ENCODE data around the gene NBEAL2.

- TF ChIP-seq ZNF521 (tag by site-specific recombination; IDR thresholded peaks at IDR 0.05) (no peak), CTCF (tag by site-specific recombination; IDR thresholded peaks at IDR 0.05) (no peak), ZSCAN4 (tag by site-specific recombination; IDR thresholded peaks at IDR 0.05) (no peak), ZNF792 (tag by site-specific recombination; IDR thresholded peaks at IDR 0.05) (no peak)
Observed at GRCh38 chr3:47007482-47008233, 28.2 kb downstream of the NBEAL2 start.

Data from HEK293 (cell line).